NCI-H2171 treated with DMSO at 0.1 percent for 48 hours (cell line): ENCODE measurements around the gene USP16.

Experiments used
- DNase-seq: peaks from one replicate; lab custom pipeline; 2025; lab: John Stamatoyannopoulos, UW

USP16 gene

GRCh38 chr21:29083306-29083705, 58.8 kb downstream of the USP16 start:
- DNase-seq, result no peak

- no peak for DNase-seq
Observed at GRCh38 chr21:29084372-29084771, 59.9 kb downstream of the USP16 start.

GRCh38 chr21:29085106-29085752, 60.8 kb downstream of the USP16 start:
- DNase-seq, result no peak

GRCh38 chr21:29091033-29091432, 66.6 kb downstream of the USP16 start:
- peak; percentile 12 for DNase-seq

GRCh38 chr21:29092102-29092959, 67.9 kb downstream of the USP16 start:
- DNase-seq, result no peak

- no peak for DNase-seq
Observed at GRCh38 chr21:29096218-29097015, 71.9 kb downstream of the USP16 start.

- peak; percentile 9 for DNase-seq
Observed at GRCh38 chr21:29098156-29098555, 73.7 kb downstream of the USP16 start.

GRCh38 chr21:29102791-29103257, 78.4 kb downstream of the USP16 start:
- no peak for DNase-seq
